Measurements from ENCODE around the gene CIP2A. TPM values are rescaled to one million over a fixed set of nuclear protein-coding genes. Genes with fewer than 3 reads are reported as not detected.
A peak's percentile ranks its signal among the peaks of the same experiment; 100 is the strongest.

The CIP2A gene
- total RNA-seq, 2 donors from 2014 or later, result 48.3 to 53.4 TPM

- ATAC-seq (no peak), DNase-seq (ENCODE audit: low spot score in 2 of 2) (no peak)
- H3K36me3 Mint-ChIP-seq, result peaks cover 17 to 26% of the 10 kb centered on the region in 2 donors
These were observed 637 bp downstream of the CIP2A start for GRCh38 chr3:108588601-108589000.

GRCh38 chr3:108578064-108578463, 11.2 kb downstream of the CIP2A start:
- no peaks in the 10 kb centered on the region for H3K9me3 Mint-ChIP-seq
- H3K36me3 Mint-ChIP-seq, result peaks cover 17 to 43% of the 10 kb centered on the region in 2 donors
- ATAC-seq (no peak), DNase-seq (ENCODE audit: low spot score in 2 of 2) (no peak)
- H3K27ac Mint-ChIP-seq, result no peak overlapping the region

More at GRCh38 chr3:108588601-108589000, 637 bp downstream of the CIP2A start:
- Mint-ChIP-seq H3K9me3 (no peaks in the 10 kb centered on the region), H3K27ac (peak overlapping the region; percentile 99)

- no peak for ATAC-seq
These were observed 19.9 kb downstream of the CIP2A start for GRCh38 chr3:108569336-108569735.

GRCh38 chr3:108566599-108566998, 22.6 kb downstream of the CIP2A start:
- no peak for ATAC-seq
- Mint-ChIP-seq H3K27ac (no peak overlapping the region), H3K9me3 (no peaks in the 10 kb centered on the region)

More at GRCh38 chr3:108569336-108569735, 19.9 kb downstream of the CIP2A start:
- DNase-seq (ENCODE audit: low spot score in 2 of 2), result no peak
- Mint-ChIP-seq H3K36me3 (peaks cover 16 to 34% of the 10 kb centered on the region in 2 donors), H3K9me3 (no peaks in the 10 kb centered on the region), H3K27ac (no peak overlapping the region)

GRCh38 chr3:108565506-108565905, 23.7 kb downstream of the CIP2A start:
- H3K9me3 Mint-ChIP-seq, result no peaks in the 10 kb centered on the region
- ATAC-seq (no peak), DNase-seq (ENCODE audit: low spot score in 2 of 2) (no peak)
- H3K36me3 Mint-ChIP-seq, result peaks cover 5 to 28% of the 10 kb centered on the region in 2 donors
- no peak overlapping the region for H3K27ac Mint-ChIP-seq

More at GRCh38 chr3:108566599-108566998, 22.6 kb downstream of the CIP2A start:
- H3K36me3 Mint-ChIP-seq, result peaks cover 5 to 17% of the 10 kb centered on the region in 2 donors
- DNase-seq (ENCODE audit: low spot score in 2 of 2), result no peak

- peaks cover 5 to 29% of the 10 kb centered on the region in 2 donors for H3K36me3 Mint-ChIP-seq
- ATAC-seq, result no peak
- no peak for DNase-seq (ENCODE audit: low spot score in 2 of 2)
- no peak overlapping the region for H3K27ac Mint-ChIP-seq
- H3K9me3 Mint-ChIP-seq, result no peaks in the 10 kb centered on the region
These were observed 24.7 kb downstream of the CIP2A start for GRCh38 chr3:108564564-108564963.

GRCh38 chr3:108562565-108562964, 26.7 kb downstream of the CIP2A start:
- DNase-seq (ENCODE audit: low spot score in 2 of 2) (no peak), ATAC-seq (no peak)
- Mint-ChIP-seq H3K27ac (no peak overlapping the region), H3K36me3 (peaks cover 10 to 35% of the 10 kb centered on the region in 2 donors), H3K9me3 (no peaks in the 10 kb centered on the region)

GRCh38 chr3:108555966-108556581, 33.2 kb downstream of the CIP2A start:
- H3K9me3 Mint-ChIP-seq, result no peaks in the 10 kb centered on the region
- no peak overlapping the region for H3K27ac Mint-ChIP-seq
- no peak for ATAC-seq
- no peak for DNase-seq (ENCODE audit: low spot score in 2 of 2)
- peaks cover 14 to 26% of the 10 kb centered on the region in 2 donors for H3K36me3 Mint-ChIP-seq

- no peak for DNase-seq (ENCODE audit: low spot score in 2 of 2)
- peaks cover 14 to 19% of the 10 kb centered on the region in 2 donors for H3K36me3 Mint-ChIP-seq
- ATAC-seq, result no peak
- H3K27ac Mint-ChIP-seq, result no peak overlapping the region
- H3K9me3 Mint-ChIP-seq, result no peaks in the 10 kb centered on the region
These were observed 34.2 kb downstream of the CIP2A start for GRCh38 chr3:108554913-108555571.

GRCh38 chr3:108554229-108554628, 35.0 kb downstream of the CIP2A start:
- Mint-ChIP-seq H3K36me3 (peaks cover 12 to 16% of the 10 kb centered on the region in 2 donors), H3K27ac (no peak overlapping the region), H3K9me3 (no peaks in the 10 kb centered on the region)
- ATAC-seq (no peak), DNase-seq (ENCODE audit: low spot score in 2 of 2) (no peak)

GRCh38 chr3:108552267-108553159, 36.7 kb downstream of the CIP2A start:
- DNase-seq (ENCODE audit: low spot score in 2 of 2) (no peak), ATAC-seq (no peak)
- H3K27ac Mint-ChIP-seq, result no peak overlapping the region
- no peaks in the 10 kb centered on the region for H3K9me3 Mint-ChIP-seq
- H3K36me3 Mint-ChIP-seq, result peaks cover 6 to 10% of the 10 kb centered on the region in 2 donors

- peaks cover 9 to 18% of the 10 kb centered on the region in 2 donors for H3K36me3 Mint-ChIP-seq
- DNase-seq (ENCODE audit: low spot score in 2 of 2), result no peak
- no peaks in the 10 kb centered on the region for H3K9me3 Mint-ChIP-seq
- ATAC-seq, result no peak
- H3K27ac Mint-ChIP-seq, result no peak overlapping the region
These were observed 40.4 kb downstream of the CIP2A start for GRCh38 chr3:108548886-108549285.

GRCh38 chr3:108548304-108548703, 40.9 kb downstream of the CIP2A start:
- Mint-ChIP-seq H3K9me3 (no peaks in the 10 kb centered on the region), H3K27ac (no peak overlapping the region), H3K36me3 (peaks cover 15 to 23% of the 10 kb centered on the region in 2 donors)
- no peak for ATAC-seq
- DNase-seq (ENCODE audit: low spot score in 2 of 2), result no peak

- Mint-ChIP-seq H3K36me3 (peaks cover 12 to 19% of the 10 kb centered on the region in 2 donors), H3K27ac (no peak overlapping the region), H3K9me3 (no peaks in the 10 kb centered on the region)
- no peak for DNase-seq (ENCODE audit: low spot score in 2 of 2)
- no peak for ATAC-seq
These were observed 42.5 kb downstream of the CIP2A start for GRCh38 chr3:108546692-108547091.

GRCh38 chr3:108546247-108546646, 43.0 kb downstream of the CIP2A start:
- ATAC-seq, result no peak
- no peak overlapping the region for H3K27ac Mint-ChIP-seq

GRCh38 chr3:108538083-108538482, 51.2 kb downstream of the CIP2A start:
- ATAC-seq, result no peak
- DNase-seq (ENCODE audit: low spot score in 2 of 2), result no peak
- no peak overlapping the region for H3K27ac Mint-ChIP-seq

More at GRCh38 chr3:108546247-108546646, 43.0 kb downstream of the CIP2A start:
- Mint-ChIP-seq H3K36me3 (peaks cover 12 to 19% of the 10 kb centered on the region in 2 donors), H3K9me3 (no peaks in the 10 kb centered on the region)
- DNase-seq (ENCODE audit: low spot score in 2 of 2), result no peak

More at GRCh38 chr3:108538083-108538482, 51.2 kb downstream of the CIP2A start:
- H3K9me3 Mint-ChIP-seq, result no peaks in the 10 kb centered on the region
- no peaks in the 10 kb centered on the region for H3K36me3 Mint-ChIP-seq

Measured in activated naive CD4-positive, alpha-beta T cell treated with anti-CD3 and anti-CD28 coated beads, Interleukin-2, amount 50 U/mL, for 72 hours (primary cell).